ENCODE measurements around the gene ZBTB44.
"Not testable (repeated sequence)": the region's sequence is repeated elsewhere in the genome, so short reads cannot be mapped to it uniquely, and the experiment has no call there.

The ZBTB44 gene

DNA sequence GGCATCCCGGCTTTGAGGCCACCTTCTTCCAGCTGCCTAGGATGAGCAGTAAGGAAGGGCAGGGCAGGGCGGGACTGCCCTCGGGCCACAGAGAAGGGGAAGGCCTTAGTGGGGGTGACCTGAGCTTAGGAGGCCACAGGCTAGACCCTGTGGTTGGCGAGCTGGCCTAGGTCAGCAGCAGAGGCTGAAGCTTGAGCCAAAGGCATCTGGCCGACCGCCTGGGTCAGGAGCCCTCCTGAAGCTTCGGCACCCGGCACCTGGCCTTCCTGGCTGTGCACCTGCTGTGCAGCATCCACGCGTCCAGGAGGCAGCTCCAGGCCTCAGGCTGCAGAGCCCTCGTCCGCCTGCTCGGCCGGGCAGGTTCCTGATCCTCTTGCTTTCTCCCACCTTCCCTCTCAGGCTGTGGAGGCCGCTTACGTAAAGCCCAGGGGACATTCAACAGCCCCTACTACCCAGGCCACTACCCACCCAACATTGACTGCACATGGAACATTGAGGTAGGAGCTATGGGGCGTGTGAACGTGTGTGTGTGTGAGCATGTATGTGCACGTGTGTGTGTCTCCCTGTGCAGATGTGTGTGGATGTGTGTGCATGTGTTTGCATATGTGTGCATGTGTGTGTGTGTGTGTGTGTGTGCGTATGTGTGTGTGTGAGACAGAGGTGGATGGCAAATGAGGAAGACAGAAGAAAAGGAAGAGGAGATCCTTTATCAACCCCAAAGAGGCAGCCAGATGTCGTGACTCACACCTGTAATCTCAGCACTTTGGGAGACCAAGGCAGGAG, 120.3 kb downstream of the ZBTB44 start:
- no peak for DNase-seq

DNA sequence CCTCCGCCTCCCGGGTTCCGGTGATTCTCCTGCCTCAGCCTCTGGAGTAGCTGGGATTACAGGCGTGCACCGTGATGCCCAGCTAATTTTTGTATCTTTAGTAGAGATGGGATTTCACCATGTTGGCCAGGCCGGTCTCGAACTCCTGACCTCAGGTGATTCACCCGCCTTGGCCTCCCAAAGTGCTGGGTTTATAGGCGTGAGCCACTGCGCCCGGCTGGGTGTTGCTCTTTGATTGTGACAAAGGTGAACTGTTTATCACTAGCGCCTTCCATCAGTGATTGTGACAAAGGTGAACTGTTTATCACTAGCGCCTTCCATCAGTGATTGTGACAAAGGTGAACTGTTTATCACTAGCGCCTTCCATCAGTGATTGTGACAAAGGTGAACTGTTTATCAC, 121.2 kb downstream of the ZBTB44 start:
- DNase-seq = not testable (repeated sequence)

DNA sequence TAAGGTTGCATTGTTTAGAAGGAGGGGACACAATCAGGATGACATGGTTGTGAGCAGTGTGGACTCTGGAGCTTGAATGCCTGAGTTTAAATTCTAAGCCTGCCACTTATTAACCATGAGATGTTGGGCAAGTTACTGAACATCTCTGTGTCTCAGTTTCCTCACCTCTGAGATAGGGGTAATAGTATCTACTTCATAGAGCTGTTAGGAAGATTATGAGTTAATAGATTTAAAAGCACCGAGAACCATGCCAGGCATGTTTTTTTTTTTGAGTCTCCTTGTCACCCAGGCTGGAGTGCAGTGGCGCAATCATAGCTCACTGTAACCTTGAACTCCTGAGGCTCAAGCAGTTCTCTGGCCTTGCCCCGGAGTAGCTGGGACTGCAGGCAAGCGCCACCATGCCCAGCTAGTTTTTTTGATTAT, 121.9 kb downstream of the ZBTB44 start:
- no peak for DNase-seq

DNA sequence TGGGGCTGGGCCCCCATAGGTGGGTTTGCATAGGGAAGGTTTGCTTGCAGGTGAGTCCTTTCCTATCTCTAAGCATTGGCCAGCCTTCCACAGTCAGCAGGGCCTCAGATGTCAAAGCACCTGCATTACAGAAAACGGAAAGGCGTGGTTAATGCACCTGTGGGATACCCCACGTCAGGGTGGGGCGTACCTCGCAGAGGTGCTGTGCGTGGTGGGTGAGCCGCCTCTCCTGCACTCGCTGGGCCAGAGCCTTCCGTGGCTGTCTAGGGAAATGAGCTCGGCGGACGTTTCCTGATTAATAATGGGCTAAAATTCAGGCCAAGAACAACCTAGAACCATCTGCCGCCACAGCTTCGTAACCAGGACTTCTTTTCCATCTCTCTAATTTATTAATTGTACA, 122.8 kb downstream of the ZBTB44 start:
- no peak for DNase-seq

DNA sequence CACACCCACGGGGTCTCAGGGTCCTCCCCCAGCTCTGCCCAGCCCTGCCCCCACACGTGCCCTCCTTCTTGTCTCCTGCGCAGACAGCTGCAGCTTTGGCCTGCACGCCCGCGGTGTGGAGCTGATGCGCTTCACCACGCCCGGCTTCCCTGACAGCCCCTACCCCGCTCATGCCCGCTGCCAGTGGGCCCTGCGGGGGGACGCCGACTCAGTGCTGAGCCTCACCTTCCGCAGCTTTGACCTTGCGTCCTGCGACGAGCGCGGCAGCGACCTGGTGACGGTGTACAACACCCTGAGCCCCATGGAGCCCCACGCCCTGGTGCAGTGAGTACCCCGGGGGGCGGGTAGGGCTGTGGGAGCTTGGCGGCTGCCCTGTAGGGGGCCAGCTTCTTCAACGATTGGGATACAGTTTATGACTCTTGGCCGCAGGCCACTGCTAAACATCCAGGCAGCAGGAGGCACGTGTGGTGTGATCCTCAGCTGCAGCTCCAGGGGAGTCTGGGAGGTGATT, 124.3 kb downstream of the ZBTB44 start:
- no peak for DNase-seq

DNA sequence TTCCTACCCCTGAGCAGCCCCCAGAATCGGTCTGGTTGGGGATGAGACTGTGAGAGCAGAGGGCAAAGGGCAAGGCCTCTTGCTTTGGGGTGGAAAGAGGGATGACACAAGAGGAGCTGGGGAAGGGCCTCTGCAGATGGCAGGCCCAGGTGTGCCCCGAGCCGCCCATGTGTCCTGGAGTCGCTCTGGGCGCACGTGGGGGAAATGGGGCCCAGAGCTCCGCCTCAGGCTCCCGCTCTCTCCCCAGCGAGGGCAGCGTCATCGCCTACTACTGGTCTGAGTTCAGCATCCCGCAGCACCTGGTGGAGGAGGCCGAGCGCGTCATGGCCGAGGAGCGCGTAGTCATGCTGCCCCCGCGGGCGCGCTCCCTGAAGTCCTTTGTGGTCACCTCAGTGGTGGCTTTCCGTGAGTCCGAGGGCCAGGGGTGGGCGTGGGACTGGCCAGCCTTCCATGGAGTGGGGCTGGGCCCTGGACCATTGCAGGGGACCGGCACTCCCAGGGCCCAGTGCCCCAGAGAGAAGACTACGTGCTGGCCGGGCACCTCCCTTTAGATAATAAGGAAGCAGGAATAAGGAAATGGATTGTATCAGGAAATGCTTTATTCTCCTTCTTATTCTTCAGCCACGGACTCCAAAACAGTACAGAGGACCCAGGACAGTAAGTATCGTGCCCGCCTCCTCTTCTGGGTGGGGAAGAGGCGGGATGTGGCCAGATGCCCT, 125.1 kb downstream of the ZBTB44 start:
- no peak for DNase-seq

DNA sequence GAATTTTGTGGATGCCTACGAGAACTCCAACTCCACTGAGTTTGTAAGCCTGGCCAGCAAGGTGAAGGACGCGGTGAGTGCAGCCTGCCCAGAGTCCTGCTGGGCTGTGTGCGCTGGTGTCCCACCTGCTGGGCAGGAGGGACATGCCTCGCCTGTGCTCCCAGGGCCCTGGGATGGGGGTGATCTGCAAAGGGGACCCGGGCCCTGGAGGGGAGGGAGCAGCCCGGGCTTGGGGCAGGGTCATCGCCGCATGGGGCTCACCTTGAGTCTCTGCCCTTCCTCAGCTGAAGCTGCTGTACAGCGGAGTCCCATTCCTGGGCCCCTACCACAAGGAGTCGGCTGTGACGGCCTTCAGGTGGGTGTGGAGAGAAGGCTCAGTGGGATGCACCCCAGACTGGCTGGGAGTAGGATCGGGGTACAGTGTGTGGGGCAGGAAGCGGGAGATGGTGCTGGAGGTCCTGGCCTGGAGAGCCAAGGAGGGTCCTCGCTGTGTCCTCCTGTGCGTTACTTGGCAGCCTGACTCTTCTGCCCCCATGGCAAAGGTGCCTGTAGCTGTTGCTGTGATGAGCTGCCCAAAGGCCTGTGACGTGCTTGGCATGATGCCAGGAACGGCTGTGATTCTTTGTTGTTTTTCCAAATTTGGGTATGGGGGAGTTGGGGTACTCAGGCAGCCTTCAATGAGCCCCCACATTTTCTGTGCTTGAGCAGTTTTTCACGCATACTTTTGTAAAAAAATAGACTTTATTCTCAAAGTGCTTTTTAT, 126.0 kb downstream of the ZBTB44 start:
- DNase-seq = no peak

DNA sequence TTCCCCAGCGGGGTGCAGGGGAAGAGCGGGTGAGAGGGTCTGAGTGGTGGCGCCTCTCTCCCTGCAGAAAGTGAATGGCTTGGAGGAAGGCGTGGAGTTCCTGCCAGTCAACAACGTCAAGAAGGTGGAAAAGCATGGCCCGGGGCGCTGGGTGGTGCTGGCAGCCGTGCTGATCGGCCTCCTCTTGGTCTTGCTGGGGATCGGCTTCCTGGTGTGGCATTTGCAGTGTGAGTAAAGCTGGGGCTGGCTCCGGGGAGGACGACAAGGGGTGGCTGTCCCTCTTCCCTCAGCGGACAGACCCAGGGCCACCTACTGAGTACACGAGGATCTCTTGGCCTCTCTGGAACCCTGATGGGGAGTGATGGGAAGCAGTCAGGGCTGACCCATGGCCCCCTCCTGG, 126.7 kb downstream of the ZBTB44 start:
- no peak for DNase-seq

DNA sequence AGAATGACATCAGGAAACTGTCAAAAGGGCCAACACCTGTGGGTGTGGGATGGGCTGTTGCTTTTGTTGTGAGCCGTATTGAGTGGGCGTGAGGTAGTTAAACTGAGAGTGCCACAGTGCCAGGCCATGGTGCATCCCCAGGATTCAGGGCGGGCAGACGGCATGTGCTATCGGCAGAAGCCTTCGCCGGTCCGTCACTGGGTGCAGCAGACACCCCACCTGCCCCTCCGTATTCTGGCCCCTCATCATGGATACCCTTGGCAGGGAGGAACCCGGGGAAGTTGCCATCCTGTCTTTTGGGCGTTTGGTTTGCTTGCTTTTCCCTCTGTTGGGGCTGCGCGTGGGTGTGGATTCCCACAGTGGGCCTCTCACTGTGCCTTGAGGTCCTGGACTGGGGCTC, 127.6 kb downstream of the ZBTB44 start:
- no peak for DNase-seq

DNA sequence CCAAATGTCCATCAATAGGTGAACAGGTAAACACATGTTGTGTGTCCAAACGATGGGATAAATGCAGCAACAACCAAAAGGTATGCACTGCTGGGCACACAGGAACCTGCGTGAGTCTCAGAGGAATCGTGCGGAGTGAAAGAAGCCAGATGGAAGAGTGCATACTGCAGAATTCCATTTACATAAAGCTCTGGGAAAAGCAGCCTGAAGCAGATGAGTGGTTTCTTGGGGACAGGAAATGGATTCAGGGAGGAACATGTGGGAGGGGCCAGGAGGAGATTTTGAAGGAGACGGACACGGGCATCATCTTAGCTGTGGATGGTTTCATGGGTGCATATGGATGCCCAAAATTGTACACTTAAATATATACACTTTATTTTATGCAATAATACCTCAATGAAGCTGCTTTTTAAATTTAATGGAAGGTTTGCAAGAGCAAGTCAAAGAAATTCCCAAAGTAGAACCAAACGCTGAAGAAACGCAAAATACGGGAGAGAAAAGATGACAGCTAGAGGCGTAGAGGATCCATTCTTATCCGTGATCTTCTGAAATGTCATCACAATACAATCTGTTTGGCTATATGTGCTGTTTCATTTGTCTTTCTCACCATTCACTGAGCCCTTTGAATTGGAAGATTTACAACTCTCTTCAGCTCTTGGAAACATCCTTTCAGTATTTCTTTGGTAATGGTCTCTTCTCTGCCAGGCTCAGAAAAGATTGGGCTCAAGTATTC, 130.7 kb downstream of the ZBTB44 start:
- no peak for DNase-seq

DNA sequence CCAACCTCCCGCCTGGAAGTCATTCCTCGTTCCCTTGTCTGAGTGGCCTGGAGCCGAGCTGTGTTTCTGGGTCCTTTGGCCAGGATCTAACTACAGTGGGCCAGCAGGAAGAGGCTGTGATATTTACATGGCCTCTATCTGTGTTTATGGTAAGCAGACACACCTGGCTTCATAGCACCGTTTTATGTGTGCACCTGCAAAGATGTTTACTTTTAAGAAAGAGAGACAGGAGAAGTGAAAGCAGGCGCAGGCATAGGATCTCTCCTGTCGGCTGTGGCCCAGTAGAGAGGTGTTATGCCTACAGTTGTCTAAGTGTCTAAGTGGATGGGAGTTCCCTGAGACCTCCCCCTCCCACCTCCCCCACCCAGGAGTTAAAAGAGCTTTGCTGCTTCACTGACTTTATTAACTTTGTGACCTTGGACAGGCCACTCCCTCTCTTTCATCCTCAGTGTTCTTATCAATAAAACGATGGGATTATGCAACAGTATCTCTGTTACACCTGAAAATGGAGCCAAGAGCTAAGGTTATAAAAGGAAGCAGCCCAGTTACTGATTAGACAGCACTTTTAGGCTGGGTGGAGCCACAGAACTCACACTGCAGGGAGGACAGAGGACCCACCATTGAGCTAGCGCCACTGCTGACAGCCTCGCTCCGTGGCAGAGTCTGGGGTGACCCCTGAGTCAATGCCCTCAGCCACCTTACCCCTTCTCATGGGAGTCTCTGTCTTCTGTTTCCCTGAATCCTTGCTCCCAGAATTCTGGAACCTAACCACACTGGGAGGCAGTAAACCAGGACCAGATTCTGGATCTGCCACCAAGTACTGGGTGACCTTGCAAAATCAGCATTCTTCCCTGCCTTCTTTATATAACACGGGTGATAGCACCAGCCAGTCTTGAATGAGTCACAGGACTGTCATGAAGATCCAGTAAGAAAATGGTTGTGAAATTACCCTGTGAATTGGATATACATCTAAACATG, 133.1 kb downstream of the ZBTB44 start:
- no peak for DNase-seq

DNA sequence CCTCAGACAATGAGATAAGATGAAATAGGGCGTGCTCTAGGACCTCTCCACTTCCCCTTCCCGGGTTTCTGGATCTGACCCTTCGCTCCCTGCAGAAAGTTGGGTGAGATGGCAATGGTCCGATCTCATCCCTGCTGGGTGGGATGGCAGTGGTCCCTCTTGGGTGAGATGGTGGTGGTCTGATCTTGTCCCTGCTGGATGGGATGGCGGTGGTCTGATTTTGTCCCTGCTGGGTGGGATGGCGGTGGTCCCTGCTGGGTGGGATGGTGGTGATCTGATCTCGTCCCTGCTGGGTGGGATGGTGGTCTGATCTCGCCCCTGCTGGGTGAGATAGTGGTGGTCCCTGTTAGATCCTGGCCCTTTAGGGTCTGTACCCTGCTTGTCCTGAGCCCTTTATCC, 133.8 kb downstream of the ZBTB44 start:
- no peak for DNase-seq

DNA sequence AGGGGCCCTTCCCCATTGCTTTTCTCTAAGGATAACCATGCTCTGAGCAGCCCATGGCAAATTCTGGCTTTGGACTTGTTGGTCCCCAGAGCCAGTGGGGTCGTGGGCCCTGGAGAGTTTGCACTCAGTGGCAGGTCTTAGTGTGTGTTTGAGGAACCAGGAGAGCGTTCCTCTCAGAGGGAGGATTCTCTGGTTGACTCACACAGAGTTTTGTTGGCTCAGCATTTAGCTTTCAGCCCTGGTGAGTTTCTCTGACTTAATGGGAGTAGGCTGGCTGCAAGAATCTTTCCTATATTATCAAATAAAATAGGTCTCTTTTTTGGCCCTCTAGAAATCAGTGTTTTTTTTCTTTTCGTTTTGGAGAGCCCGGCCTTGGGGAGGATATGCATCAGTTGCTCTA, 134.2 kb downstream of the ZBTB44 start:
- no peak for DNase-seq

DNA sequence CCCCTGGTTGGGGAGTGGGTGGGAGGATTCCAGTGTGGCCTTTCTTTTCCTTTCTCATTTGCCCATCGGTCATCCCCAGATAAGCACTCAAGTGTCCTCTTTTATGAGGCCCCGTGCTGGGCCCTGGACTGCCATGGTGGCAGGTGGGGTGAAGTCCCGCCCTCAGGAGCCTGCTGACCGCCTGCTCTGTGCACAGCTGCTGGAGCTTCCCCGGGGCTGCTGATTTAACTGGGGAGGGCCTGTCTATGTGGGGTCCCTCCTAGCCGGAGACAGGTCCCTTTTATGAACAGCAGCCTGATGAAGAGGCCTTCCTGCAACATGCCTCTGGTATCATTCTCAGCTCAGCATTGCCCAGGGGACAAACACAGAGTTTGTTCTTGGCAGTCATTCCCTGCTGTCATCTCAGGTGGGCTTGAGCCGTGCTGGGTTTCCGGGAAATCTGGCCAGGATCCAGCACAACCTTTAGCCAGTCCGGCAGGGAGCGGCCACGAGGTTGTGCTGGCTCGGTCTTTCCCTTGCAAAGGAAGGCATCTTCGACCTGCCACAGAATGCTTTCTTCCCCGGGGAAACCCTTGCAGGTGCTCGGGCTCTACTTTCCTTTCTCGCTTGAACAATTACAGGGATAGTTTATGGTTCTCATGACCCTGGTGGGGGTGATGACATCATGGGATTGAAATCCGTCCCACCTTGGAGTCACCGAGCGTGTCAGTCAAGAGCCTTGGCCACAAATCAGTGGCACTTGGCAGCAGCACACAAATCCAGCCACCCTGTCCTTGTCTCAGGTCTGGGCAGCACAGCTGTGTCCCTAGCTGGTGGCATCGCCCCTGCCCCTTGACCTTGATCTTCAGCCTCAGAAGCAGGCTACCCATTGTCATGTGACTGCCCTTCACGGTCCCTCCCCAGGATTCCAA, 135.1 kb downstream of the ZBTB44 start:
- DNase-seq = no peak

DNA sequence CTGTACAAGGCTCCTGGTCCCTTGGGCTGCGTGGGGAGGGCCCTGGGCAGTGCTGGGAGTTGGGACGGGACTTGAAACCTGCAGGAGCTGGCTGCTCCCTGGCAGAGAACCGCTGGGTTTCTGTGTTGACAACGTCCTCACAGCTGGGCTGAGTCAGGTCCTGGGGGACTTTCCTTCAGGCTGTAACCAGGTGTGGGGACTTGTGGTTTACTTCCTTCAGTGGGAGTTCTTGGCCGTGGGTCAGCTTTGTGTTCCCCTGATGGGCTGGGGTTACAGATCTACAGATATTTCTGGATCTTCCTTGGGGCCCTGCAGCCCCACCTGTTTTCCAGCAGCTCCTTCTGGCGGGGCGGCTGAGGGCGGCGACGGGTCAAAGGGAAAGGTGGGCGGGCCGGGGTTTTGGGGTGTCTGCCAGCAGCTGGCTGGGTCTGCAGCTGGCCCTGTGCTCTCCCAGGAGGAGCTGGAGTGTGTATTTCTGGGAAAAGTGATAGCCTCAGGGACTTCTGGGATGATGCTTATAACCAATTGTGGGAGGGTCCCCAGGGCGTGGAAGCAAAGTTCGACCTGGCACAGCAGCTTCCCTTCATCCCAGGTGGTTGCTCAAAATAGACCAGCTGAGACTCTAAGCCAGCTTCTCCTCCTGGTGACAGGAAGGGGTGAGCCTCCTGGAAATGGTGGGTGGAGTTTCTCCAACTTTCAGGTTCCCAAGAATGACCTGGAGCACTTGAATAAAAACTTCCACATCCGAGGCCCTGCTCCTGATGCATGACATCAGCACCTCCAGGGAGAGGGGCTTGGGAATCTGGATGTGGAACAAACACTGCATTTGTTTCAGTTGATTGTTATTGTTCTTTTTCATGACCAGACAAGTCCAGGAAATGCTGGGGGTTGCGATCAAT, 136.0 kb downstream of the ZBTB44 start:
- no peak for DNase-seq

DNA sequence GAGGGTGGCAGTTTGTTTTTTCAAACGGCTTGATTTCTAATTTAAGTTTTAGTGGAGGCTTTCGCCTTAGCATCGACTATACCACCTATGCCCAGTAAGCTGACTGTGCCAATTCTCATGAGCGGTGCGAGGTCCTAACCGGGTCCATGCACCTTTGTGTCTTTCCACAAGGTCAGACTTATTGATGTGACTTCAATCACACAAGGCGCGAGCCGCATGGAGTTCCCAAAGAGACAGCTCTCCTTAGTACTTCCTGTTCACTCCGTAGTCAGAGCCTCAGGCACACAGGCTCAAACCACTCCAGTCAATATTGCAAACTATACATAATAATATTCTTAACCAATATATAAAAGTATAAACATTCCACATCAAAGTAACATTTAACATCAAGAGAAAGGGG, 136.9 kb downstream of the ZBTB44 start:
- no peak for DNase-seq
